K562 (cell line): ENCODE data around the gene SLC12A4. TPM values are rescaled to one million over a fixed set of nuclear protein-coding genes. Genes with fewer than 3 reads are reported as not detected.

Source experiments
- CBFB ChIP-seq: sonication (generic); formaldehyde crosslinking; IDR thresholded peaks from 2 replicates; pipeline ENCODE4 v1.4.0; 2020; ENCODE audit warnings: mild to moderate bottlenecking, missing genetic modification reagents
- CBX2 ChIP-seq: fragments of 200-600 bp; sonication (generic); IDR thresholded peaks from one replicate; pipeline ENCODE4 v1.6.1; 2012; ENCODE audit warnings: mild to moderate bottlenecking, low read length, inconsistent platforms; ENCODE audit not compliant: insufficient read depth, poor library complexity, severe bottlenecking
- CHD2 ChIP-seq: IDR thresholded peaks from 2 replicates; pipeline ENCODE4 v1.6.1; 2011; ENCODE audit warnings: low read depth, low read length
- JUND ChIP-seq, 2 experiments: IDR thresholded peaks; 2 replicates in 1 of 2; 3 replicates in 1 of 2; pipeline ENCODE4 v1.6.1; 2011; ENCODE audit warnings: borderline replicate concordance in 2 of 2, low read depth in 2 of 2, low read length in 2 of 2, improper control_type of control experiment in 1 of 2, missing biosample characterization in 1 of 2, missing genetic modification characterization in 1 of 2, missing genetic modification reagents in 1 of 2
- KDM1A ChIP-seq, 2 experiments: fragments of 450-650 bp; IDR thresholded peaks; 2 replicates each; pipeline ENCODE4 v1.6.1; 2016; ENCODE audit warnings: mild to moderate bottlenecking in 2 of 2
- KLF16 ChIP-seq: IDR thresholded peaks from 2 replicates; pipeline ENCODE4 v1.6.1; 2016; ENCODE audit warnings: antibody characterized with exemption
- MYNN ChIP-seq, 2 experiments: sonication (generic); formaldehyde crosslinking in 1 of 2; IDR thresholded peaks; 2 replicates each; pipeline versions ENCODE4 v1.5.0 to v1.6.1; 2016 to 2020; ENCODE audit warnings: antibody characterized with exemption in 1 of 2, missing genetic modification reagents in 1 of 2
- NBN ChIP-seq: fragments of 450-650 bp; IDR thresholded peaks from 2 replicates; pipeline ENCODE4 v1.6.1; 2016; ENCODE audit warnings: low read depth, mild to moderate bottlenecking
- NCOA4 ChIP-seq: fragments of 450-650 bp; IDR thresholded peaks from 2 replicates; pipeline ENCODE4 v1.6.1; 2018; ENCODE audit warnings: mild to moderate bottlenecking; ENCODE audit not compliant: partially characterized antibody
- ZNF133 ChIP-seq: fragments of 250-450 bp; sonication (Bioruptor Pico); IDR thresholded peaks from 2 replicates; pipeline ENCODE4 v1.4.0; 2020; ENCODE audit warnings: mild to moderate bottlenecking
- ZNF143 ChIP-seq: sonication (generic); formaldehyde crosslinking; IDR thresholded peaks from 2 replicates; pipeline ENCODE4 v1.9.0; 2022; ENCODE audit warnings: mild to moderate bottlenecking, missing genetic modification reagents
- ZNF318 ChIP-seq, 2 experiments: fragments of 450-650 bp; IDR thresholded peaks; 2 replicates each; pipeline ENCODE4 v1.6.1; 2016; ENCODE audit warnings: mild to moderate bottlenecking in 2 of 2, borderline replicate concordance in 1 of 2, low read depth in 1 of 2, moderate library complexity in 1 of 2
- ZNF395 ChIP-seq: fragments of 200-800 bp; sonication (Bioruptor generic); IDR thresholded peaks from 2 replicates; pipeline ENCODE4 v1.6.1; 2017; ENCODE audit warnings: missing genetic modification characterization, missing compliant biosample characterization
- polyA plus RNA-seq, 8 experiments: library from polyadenylated mRNA; depleted of rRNA in 4 of 8; stranded (reverse) in 5 of 8; unstranded in 3 of 8; fragments of >200 nt; fragmentation: Nextera tagmentation in 2 of 8; fragmentation: Illumina TruSeq in 1 of 8; extraction: Ambion mirVana in 2 of 8; extraction: Trizol in 1 of 8; gene quantifications; 2 replicates each; pipeline versions ENCODE4 v1.2.1 to v1.2.3, GENCODE V29; 2011 to 2014; ENCODE audit warnings: inconsistent platforms in 1 of 8, missing spikeins in 1 of 8
- total RNA-seq, 7 experiments: library from RNA; depleted of rRNA in 6 of 7; stranded (reverse); fragments of >200 nt in 6 of 7; fragmentation: Illumina TruSeq in 2 of 7; extraction: Trizol in 2 of 7; gene quantifications; 2 replicates each; pipeline versions ENCODE4 v1.2.1 to v1.2.3, GENCODE V29; 2011 to 2021; ENCODE audit warnings: low replicate concordance in 1 of 7
- TF ChIP-seq, protein P1 (sequence below): fragments of 250-450 bp; sonication (Bioruptor Pico); IDR thresholded peaks from 2 replicates; pipeline ENCODE4 v1.6.1; 2021; ENCODE audit warnings: mild to moderate bottlenecking
- TF ChIP-seq, protein P2 (sequence below): sonication (generic); formaldehyde crosslinking; IDR thresholded peaks from 2 replicates; pipeline ENCODE4 v1.8.0; 2022; ENCODE audit warnings: missing genetic modification reagents, mild to moderate bottlenecking, borderline replicate concordance

SLC12A4 gene
- total and polyA plus RNA-seq, 9 of the 15 experiments (the other 6 are each of a cell fraction or from before 2014, with no cell fraction given), result 0.75 to 43.5 (median 15.0) TPM

GRCh38 chr16:67948015-67948414 lies 20.4 kb downstream of the SLC12A4 start (continued):
- TF ChIP-seq MYNN (IDR thresholded peaks at IDR 0.05), result no peak
- no peak for TF ChIP-seq MYNN (CRISPR knock-in tag; IDR thresholded peaks at IDR 0.05)
- TF ChIP-seq ZNF318 (IDR thresholded peaks at IDR 0.05; ENCODE audit: borderline replicate concordance in 1 of 2, low read depth in 1 of 2), result no peak
- TF ChIP-seq NCOA4, result no peak
- TF ChIP-seq CHD2, result no peak
- no peak for TF ChIP-seq ZNF133
- TF ChIP-seq CBX2, result no peak
- TF ChIP-seq, protein P1, sequence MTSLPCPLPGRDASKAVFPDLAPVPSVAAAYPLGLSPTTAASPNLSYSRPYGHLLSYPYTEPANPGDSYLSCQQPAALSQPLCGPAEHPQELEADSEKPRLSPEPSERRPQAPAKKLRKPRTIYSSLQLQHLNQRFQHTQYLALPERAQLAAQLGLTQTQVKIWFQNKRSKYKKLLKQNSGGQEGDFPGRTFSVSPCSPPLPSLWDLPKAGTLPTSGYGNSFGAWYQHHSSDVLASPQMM (CRISPR knock-in tag), result no peak
- TF ChIP-seq CBFB (CRISPR knock-in tag), result no peak
- TF ChIP-seq, protein P2, sequence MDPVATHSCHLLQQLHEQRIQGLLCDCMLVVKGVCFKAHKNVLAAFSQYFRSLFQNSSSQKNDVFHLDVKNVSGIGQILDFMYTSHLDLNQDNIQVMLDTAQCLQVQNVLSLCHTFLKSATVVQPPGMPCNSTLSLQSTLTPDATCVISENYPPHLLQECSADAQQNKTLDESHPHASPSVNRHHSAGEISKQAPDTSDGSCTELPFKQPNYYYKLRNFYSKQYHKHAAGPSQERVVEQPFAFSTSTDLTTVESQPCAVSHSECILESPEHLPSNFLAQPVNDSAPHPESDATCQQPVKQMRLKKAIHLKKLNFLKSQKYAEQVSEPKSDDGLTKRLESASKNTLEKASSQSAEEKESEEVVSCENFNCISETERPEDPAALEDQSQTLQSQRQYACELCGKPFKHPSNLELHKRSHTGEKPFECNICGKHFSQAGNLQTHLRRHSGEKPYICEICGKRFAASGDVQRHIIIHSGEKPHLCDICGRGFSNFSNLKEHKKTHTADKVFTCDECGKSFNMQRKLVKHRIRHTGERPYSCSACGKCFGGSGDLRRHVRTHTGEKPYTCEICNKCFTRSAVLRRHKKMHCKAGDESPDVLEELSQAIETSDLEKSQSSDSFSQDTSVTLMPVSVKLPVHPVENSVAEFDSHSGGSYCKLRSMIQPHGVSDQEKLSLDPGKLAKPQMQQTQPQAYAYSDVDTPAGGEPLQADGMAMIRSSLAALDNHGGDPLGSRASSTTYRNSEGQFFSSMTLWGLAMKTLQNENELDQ (CRISPR knock-in tag), result no peak
- no peak for TF ChIP-seq NBN
- TF ChIP-seq KDM1A (IDR thresholded peaks at IDR 0.05), result no peak
- TF ChIP-seq ZNF143 (CRISPR knock-in tag), result no peak
- no peak for TF ChIP-seq JUND (IDR thresholded peaks at IDR 0.05; ENCODE audit: borderline replicate concordance, low read depth, low read length)
- no peak for TF ChIP-seq JUND (tag; IDR thresholded peaks at IDR 0.05; ENCODE audit: borderline replicate concordance, low read depth, low read length)
- no peak for TF ChIP-seq ZNF395
- no peak for TF ChIP-seq KLF16
